ENCODE measurements around the gene SCNN1G.
"Not testable (repeated sequence)": the region's sequence is repeated elsewhere in the genome, so short reads cannot be mapped to it uniquely, and the experiment has no call there.

SCNN1G gene

GRCh38 chr16:23182679-23183542 is at the start of gene SCNN1G:
SCNN1G (plus strand) TSS chr16:23182745; CDS start chr16:23186272, 3,527 bp downstream.
- DNase-seq (ENCODE audit: extremely low read depth in 1 of 2, low read depth in 1 of 2), result no peak

GRCh38 chr16:23132775-23133463 is 49.6 kb upstream of the SCNN1G start:
- DNase-seq (ENCODE audit: extremely low read depth in 1 of 2, low read depth in 1 of 2), result no peak

GRCh38 chr16:23134274-23134673 is 48.3 kb upstream of the SCNN1G start:
- no peak for DNase-seq (ENCODE audit: extremely low read depth in 1 of 2, low read depth in 1 of 2)

- no peak for DNase-seq (ENCODE audit: extremely low read depth in 1 of 2, low read depth in 1 of 2)
Observed at GRCh38 chr16:23137256-23137655, 45.3 kb upstream of the SCNN1G start.

- no peak for DNase-seq (ENCODE audit: extremely low read depth in 1 of 2, low read depth in 1 of 2)
Observed at GRCh38 chr16:23137818-23138217, 44.7 kb upstream of the SCNN1G start.

GRCh38 chr16:23140107-23140506 is 42.4 kb upstream of the SCNN1G start:
- no peak for DNase-seq (ENCODE audit: extremely low read depth in 1 of 2, low read depth in 1 of 2)

GRCh38 chr16:23141033-23141432 is 41.5 kb upstream of the SCNN1G start:
- DNase-seq (ENCODE audit: extremely low read depth in 1 of 2, low read depth in 1 of 2), result no peak

GRCh38 chr16:23141500-23141899 is 41.0 kb upstream of the SCNN1G start:
- DNase-seq (ENCODE audit: extremely low read depth in 1 of 2, low read depth in 1 of 2), result no peak

GRCh38 chr16:23141959-23142740 is 40.4 kb upstream of the SCNN1G start:
- DNase-seq (ENCODE audit: extremely low read depth in 1 of 2, low read depth in 1 of 2), result no peak

- DNase-seq (ENCODE audit: extremely low read depth in 1 of 2, low read depth in 1 of 2), result no peak
Observed at GRCh38 chr16:23143391-23143790, 39.2 kb upstream of the SCNN1G start.

GRCh38 chr16:23144393-23144792 is 38.2 kb upstream of the SCNN1G start:
- not testable (repeated sequence) for DNase-seq (ENCODE audit: extremely low read depth in 1 of 2, low read depth in 1 of 2)

- DNase-seq (ENCODE audit: extremely low read depth in 1 of 2, low read depth in 1 of 2), result no peak
Observed at GRCh38 chr16:23145186-23145585, 37.4 kb upstream of the SCNN1G start.

GRCh38 chr16:23145608-23146007 is 36.9 kb upstream of the SCNN1G start:
- no peak for DNase-seq (ENCODE audit: extremely low read depth in 1 of 2, low read depth in 1 of 2)

GRCh38 chr16:23146877-23147601 is 35.5 kb upstream of the SCNN1G start:
- DNase-seq (ENCODE audit: extremely low read depth in 1 of 2, low read depth in 1 of 2), result no peak

GRCh38 chr16:23147666-23148065 is 34.9 kb upstream of the SCNN1G start:
- DNase-seq (ENCODE audit: extremely low read depth in 1 of 2, low read depth in 1 of 2), result no peak

- DNase-seq (ENCODE audit: extremely low read depth in 1 of 2, low read depth in 1 of 2), result no peak
Observed at GRCh38 chr16:23148166-23148512, 34.4 kb upstream of the SCNN1G start.

- DNase-seq (ENCODE audit: extremely low read depth in 1 of 2, low read depth in 1 of 2), result peak in 1 of 2 donors; percentile 30
Observed at GRCh38 chr16:23148513-23149266, 33.9 kb upstream of the SCNN1G start.

GRCh38 chr16:23149267-23149992 is 33.1 kb upstream of the SCNN1G start, which contains the start of gene USP31:
USP31 (minus strand) TSS chr16:23149452; CDS start chr16:23149270, 182 bp downstream.
- DNase-seq (ENCODE audit: extremely low read depth in 1 of 2, low read depth in 1 of 2), result peak; percentile 72 to 81

GRCh38 chr16:23149993-23150364 is 32.6 kb upstream of the SCNN1G start:
- no peak for DNase-seq (ENCODE audit: extremely low read depth in 1 of 2, low read depth in 1 of 2)

Data from activated CD8-positive, alpha-beta memory T cell treated with anti-CD3 and anti-CD28 coated beads for 1 hour (primary cell).